Nephron progenitor cell (in vitro differentiated cells): Measurements from ENCODE around the gene PDE7B.

Experiments
- DNase-seq: peaks from one replicate; pipeline ENCODE4 v3.0.0; 2021
- H3K27ac Mint-ChIP-seq: 2 replicates; pipeline ENCODE4 v1.8.0; 2021; ENCODE audit warnings: mild to moderate bottlenecking, moderate library complexity, mixed read lengths
- H3K27me3 Mint-ChIP-seq: 2 replicates; pipeline ENCODE4 v1.8.0; 2021; ENCODE audit warnings: mild to moderate bottlenecking, low read depth, mixed read lengths; ENCODE audit not compliant: poor library complexity
- H3K36me3 Mint-ChIP-seq: 2 replicates; pipeline ENCODE4 v1.8.0; 2021; ENCODE audit warnings: low read depth, mixed read lengths
- H3K4me1 Mint-ChIP-seq: 2 replicates; pipeline ENCODE4 v1.8.0; 2021; ENCODE audit warnings: mixed read lengths
- H3K4me3 Mint-ChIP-seq: 2 replicates; pipeline ENCODE4 v1.8.0; 2021; ENCODE audit warnings: mild to moderate bottlenecking, moderate library complexity, mixed read lengths
- H3K9me3 Mint-ChIP-seq: 2 replicates; pipeline ENCODE4 v1.8.0; 2021; ENCODE audit warnings: mild to moderate bottlenecking, moderate library complexity, mixed read lengths
- TF ChIP-seq, protein P1 (sequence below): fragments of 200-600 bp; sonication (generic); IDR thresholded peaks from 2 replicates; pipeline ENCODE4 v1.5.0; 2021; ENCODE audit warnings: antibody characterized with exemption

The PDE7B gene

DNA sequence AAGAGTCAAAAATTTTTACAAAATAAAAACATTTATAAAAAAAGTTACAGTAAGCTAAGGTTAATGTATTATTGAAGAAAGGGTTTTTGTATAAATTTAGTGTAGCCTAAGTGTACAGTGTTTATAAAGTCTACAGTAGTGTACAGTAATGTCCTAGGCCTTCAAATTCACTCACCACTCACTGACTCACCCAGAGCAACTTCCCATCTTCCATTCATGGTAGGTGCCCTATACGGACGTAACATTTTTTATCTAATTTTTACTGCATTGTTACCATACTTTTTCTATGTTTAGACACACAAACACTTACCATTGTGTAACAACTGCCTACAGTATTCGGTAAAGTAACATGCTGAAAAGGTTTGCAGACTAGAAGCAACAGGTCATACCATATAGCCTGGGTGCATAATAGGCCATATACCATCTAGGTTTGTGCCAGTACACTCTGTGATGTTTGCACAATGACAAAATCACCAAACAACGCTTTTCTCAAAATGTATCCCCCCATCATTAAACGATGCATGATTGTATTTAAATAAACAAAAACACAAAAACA, 392.6 kb downstream of the PDE7B start:
- Mint-ChIP-seq H3K36me3 (peaks cover 15% of the 10 kb centered on the region), H3K27me3 (no peaks in the 10 kb centered on the region), H3K4me1 (peaks cover 6% of the 10 kb centered on the region), H3K4me3 (no peak overlapping the region), H3K27ac (no peak overlapping the region), H3K9me3 (no peaks in the 10 kb centered on the region)
- DNase-seq: no peak
- TF ChIP-seq, protein P1, sequence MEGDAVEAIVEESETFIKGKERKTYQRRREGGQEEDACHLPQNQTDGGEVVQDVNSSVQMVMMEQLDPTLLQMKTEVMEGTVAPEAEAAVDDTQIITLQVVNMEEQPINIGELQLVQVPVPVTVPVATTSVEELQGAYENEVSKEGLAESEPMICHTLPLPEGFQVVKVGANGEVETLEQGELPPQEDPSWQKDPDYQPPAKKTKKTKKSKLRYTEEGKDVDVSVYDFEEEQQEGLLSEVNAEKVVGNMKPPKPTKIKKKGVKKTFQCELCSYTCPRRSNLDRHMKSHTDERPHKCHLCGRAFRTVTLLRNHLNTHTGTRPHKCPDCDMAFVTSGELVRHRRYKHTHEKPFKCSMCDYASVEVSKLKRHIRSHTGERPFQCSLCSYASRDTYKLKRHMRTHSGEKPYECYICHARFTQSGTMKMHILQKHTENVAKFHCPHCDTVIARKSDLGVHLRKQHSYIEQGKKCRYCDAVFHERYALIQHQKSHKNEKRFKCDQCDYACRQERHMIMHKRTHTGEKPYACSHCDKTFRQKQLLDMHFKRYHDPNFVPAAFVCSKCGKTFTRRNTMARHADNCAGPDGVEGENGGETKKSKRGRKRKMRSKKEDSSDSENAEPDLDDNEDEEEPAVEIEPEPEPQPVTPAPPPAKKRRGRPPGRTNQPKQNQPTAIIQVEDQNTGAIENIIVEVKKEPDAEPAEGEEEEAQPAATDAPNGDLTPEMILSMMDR: no peak
